WTC11 (cell line): ENCODE measurements around the gene PRUNE2. TPM values are rescaled to one million over a fixed set of nuclear protein-coding genes. Genes with fewer than 3 reads are reported as not detected.

Source experiments
- ATAC-seq: fragments of 200-7000 bp; cut with Tn5 transposase; 2 replicates; pipeline ENCODE4 v1.10.0; 2021; ENCODE audit warnings: mild to moderate bottlenecking, moderate library complexity
- CTCF ChIA-PET: fragments of 300-600 bp; sonication (Branson Sonifier 250); formaldehyde crosslinking; loops from one replicate; lab custom pipeline; 2021; ENCODE audit warnings: antibody characterized with exemption; lab: Charles Lee
- POLR2A ChIA-PET: fragments of 350-600 bp; sonication (Branson Sonifier 250); formaldehyde crosslinking; loops from one replicate; lab custom pipeline; 2021; ENCODE audit warnings: antibody characterized with exemption; lab: Charles Lee
- DNase-seq: peaks from one replicate; pipeline ENCODE4 v3.0.0; 2021; ENCODE audit warnings: low spot score
- H3K27ac Mint-ChIP-seq: 2 replicates; pipeline ENCODE4 v1.8.0; 2021; ENCODE audit warnings: mixed read lengths
- H3K27me3 Mint-ChIP-seq: 2 replicates; pipeline ENCODE4 v1.8.0; 2021; ENCODE audit warnings: low read depth, mild to moderate bottlenecking, moderate library complexity, mixed read lengths
- H3K36me3 Mint-ChIP-seq: 2 replicates; pipeline ENCODE4 v1.8.0; 2021; ENCODE audit warnings: mixed read lengths
- H3K4me1 Mint-ChIP-seq: 2 replicates; pipeline ENCODE4 v1.8.0; 2022; ENCODE audit warnings: mixed read lengths
- H3K4me3 Mint-ChIP-seq: 2 replicates; pipeline ENCODE4 v1.8.0; 2021; ENCODE audit warnings: mild to moderate bottlenecking, moderate library complexity, mixed read lengths
- H3K9me3 Mint-ChIP-seq: 2 replicates; pipeline ENCODE4 v1.8.0; 2021; ENCODE audit warnings: mixed read lengths
- ATF1 ChIP-seq: sonication (generic); formaldehyde crosslinking; IDR thresholded peaks from 2 replicates; pipeline ENCODE4 v1.8.1; 2023; ENCODE audit warnings: mild to moderate bottlenecking, moderate library complexity, missing genetic modification reagents
- ESRRA ChIP-seq: sonication (generic); formaldehyde crosslinking; IDR thresholded peaks from 2 replicates; pipeline ENCODE4 v1.8.1; 2022; ENCODE audit warnings: mild to moderate bottlenecking, missing genetic modification reagents, borderline replicate concordance
- ETV6 ChIP-seq: sonication (generic); formaldehyde crosslinking; IDR thresholded peaks from 2 replicates; pipeline ENCODE4 v1.8.1; 2022; ENCODE audit warnings: mild to moderate bottlenecking, missing genetic modification reagents
- JUN ChIP-seq: sonication (generic); formaldehyde crosslinking; IDR thresholded peaks from 2 replicates; pipeline ENCODE4 v1.8.0; 2023; ENCODE audit warnings: mild to moderate bottlenecking, missing genetic modification reagents
- KAT7 ChIP-seq: sonication (generic); formaldehyde crosslinking; IDR thresholded peaks from 2 replicates; pipeline ENCODE4 v1.8.1; 2023; ENCODE audit warnings: missing genetic modification reagents, mild to moderate bottlenecking, borderline replicate concordance
- MXD4 ChIP-seq: fragments of 250-450 bp; sonication (Bioruptor Pico); IDR thresholded peaks from 2 replicates; pipeline ENCODE4 v1.8.0; 2021; ENCODE audit warnings: mild to moderate bottlenecking, moderate library complexity, borderline replicate concordance
- NFATC4 ChIP-seq: fragments of 250-450 bp; sonication (Bioruptor Pico); IDR thresholded peaks from 2 replicates; pipeline ENCODE4 v1.9.0; 2021; ENCODE audit warnings: mild to moderate bottlenecking
- TEAD1 ChIP-seq: sonication (generic); formaldehyde crosslinking; IDR thresholded peaks from 2 replicates; pipeline ENCODE4 v1.8.0; 2022; ENCODE audit warnings: mild to moderate bottlenecking, missing genetic modification reagents
- TEAD4 ChIP-seq: sonication (generic); formaldehyde crosslinking; IDR thresholded peaks from 2 replicates; pipeline ENCODE4 v1.8.0; 2022; ENCODE audit warnings: mild to moderate bottlenecking, missing genetic modification reagents
- ZNF219 ChIP-seq: sonication (generic); formaldehyde crosslinking; IDR thresholded peaks from 2 replicates; pipeline ENCODE4 v1.8.0; 2023; ENCODE audit warnings: missing genetic modification reagents, mild to moderate bottlenecking, borderline replicate concordance
- ZNF416 ChIP-seq: fragments of 250-450 bp; sonication (Bioruptor Pico); IDR thresholded peaks from 2 replicates; pipeline ENCODE4 v1.9.0; 2021; ENCODE audit warnings: mild to moderate bottlenecking, inconsistent platforms
- total RNA-seq: library from RNA; stranded (reverse); gene quantifications from 3 replicates; pipeline ENCODE4 v1.2.3, GENCODE V29; 2021
- TF ChIP-seq, protein P1 (sequence below): sonication (generic); formaldehyde crosslinking; IDR thresholded peaks from 2 replicates; pipeline ENCODE4 v1.8.1; 2023; ENCODE audit warnings: mild to moderate bottlenecking, missing genetic modification reagents
- TF ChIP-seq, protein P2 (sequence below): sonication (generic); formaldehyde crosslinking; IDR thresholded peaks from 2 replicates; pipeline ENCODE4 v1.8.1; 2022; ENCODE audit warnings: low read depth, missing genetic modification reagents, borderline replicate concordance
- TF ChIP-seq, protein P3 (sequence below): sonication (generic); formaldehyde crosslinking; conservative IDR thresholded peaks from 2 replicates; pipeline ENCODE4 v1.8.1; 2022; ENCODE audit warnings: mild to moderate bottlenecking, missing genetic modification reagents
- TF ChIP-seq, protein P4 (sequence below): sonication (generic); formaldehyde crosslinking; IDR thresholded peaks from 2 replicates; pipeline ENCODE4 v1.8.0; 2022; ENCODE audit warnings: mild to moderate bottlenecking, missing genetic modification reagents
- TF ChIP-seq, protein P5 (sequence below): sonication (generic); formaldehyde crosslinking; IDR thresholded peaks from 2 replicates; pipeline ENCODE4 v1.8.1; 2023; ENCODE audit warnings: mild to moderate bottlenecking, moderate library complexity, missing genetic modification reagents
- TF ChIP-seq, protein P6 (sequence below): fragments of 200-600 bp; IDR thresholded peaks from 2 replicates; pipeline ENCODE4 v1.8.0; 2022; ENCODE audit warnings: antibody characterized with exemption

Gene PRUNE2
- total RNA-seq, 1 experiment from 2014 or later, result 13.1 TPM

DNA sequence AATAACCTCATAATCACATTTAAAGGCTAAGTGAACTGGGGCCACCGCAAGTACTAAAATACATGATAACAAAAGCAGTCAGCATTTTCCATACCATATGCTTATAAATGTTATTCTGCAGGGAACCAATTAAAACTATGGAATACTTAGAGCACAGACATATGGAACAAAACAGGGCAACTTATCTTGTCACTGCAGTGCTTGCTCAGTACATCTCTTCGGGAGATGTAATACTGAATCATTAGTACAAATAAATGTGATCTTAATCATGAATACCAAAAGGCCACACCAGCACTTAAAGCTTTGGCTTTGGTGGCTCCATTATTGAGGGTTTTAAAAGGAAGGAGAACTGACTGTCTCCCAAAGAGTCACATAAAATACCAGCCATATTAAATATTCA is 32.1 kb downstream of the PRUNE2 start:
- Mint-ChIP-seq H3K36me3 (no peaks in the 10 kb centered on the region), H3K27ac (peak overlapping the region; percentile 92)
- POLR2A ChIA-PET, result no interaction called here

DNA sequence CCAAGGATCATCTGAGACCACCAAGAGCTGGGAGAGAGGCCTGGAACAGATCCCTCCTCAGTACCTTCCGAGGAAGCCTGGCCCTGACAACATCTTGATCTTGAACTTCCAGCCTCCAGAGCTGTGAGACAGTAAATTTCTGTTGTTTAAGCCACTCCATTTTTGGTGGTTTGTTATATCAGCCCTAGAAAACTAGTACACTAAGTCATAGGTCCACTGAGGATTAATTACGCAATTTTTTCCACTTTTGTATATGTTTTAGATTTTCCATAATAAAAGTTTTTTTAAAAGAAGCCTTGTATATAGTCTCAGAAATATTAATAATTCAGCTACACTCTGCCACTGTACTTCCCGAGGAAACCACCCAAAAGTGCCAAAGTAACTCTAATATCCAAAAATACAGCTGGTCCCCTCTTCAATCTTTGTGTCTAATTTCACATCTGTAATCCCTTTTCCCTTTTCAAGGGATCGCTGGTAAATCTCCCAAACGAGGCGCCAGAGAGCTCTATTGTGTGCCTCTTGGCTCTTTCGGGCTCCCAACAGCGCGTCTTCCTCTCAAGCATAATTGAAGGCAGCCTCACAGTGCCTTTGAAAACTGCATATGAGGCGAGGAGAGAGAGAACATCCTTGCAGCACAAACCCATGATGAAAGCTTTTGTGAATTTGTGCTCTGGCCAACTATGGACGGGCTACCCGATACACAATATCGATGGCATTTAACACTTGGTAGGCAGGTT is 32.7 kb downstream of the PRUNE2 start:
- H3K4me3 Mint-ChIP-seq, result peak overlapping the region; percentile 36

More for the DNA sequence above, 32.1 kb downstream of the PRUNE2 start:
- TF ChIP-seq, protein P1, sequence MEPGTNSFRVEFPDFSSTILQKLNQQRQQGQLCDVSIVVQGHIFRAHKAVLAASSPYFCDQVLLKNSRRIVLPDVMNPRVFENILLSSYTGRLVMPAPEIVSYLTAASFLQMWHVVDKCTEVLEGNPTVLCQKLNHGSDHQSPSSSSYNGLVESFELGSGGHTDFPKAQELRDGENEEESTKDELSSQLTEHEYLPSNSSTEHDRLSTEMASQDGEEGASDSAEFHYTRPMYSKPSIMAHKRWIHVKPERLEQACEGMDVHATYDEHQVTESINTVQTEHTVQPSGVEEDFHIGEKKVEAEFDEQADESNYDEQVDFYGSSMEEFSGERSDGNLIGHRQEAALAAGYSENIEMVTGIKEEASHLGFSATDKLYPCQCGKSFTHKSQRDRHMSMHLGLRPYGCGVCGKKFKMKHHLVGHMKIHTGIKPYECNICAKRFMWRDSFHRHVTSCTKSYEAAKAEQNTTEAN (CRISPR knock-in tag), result no peak
- TF ChIP-seq TEAD4 (CRISPR knock-in tag) (no peak), ATF1 (no peak), NFATC4 (CRISPR knock-in tag) (no peak), ZNF416 (CRISPR knock-in tag) (no peak), ESRRA (CRISPR knock-in tag) (no peak), ZNF219 (CRISPR knock-in tag) (no peak), JUN (CRISPR knock-in tag) (no peak), KAT7 (no peak)
- TF ChIP-seq, protein P2, sequence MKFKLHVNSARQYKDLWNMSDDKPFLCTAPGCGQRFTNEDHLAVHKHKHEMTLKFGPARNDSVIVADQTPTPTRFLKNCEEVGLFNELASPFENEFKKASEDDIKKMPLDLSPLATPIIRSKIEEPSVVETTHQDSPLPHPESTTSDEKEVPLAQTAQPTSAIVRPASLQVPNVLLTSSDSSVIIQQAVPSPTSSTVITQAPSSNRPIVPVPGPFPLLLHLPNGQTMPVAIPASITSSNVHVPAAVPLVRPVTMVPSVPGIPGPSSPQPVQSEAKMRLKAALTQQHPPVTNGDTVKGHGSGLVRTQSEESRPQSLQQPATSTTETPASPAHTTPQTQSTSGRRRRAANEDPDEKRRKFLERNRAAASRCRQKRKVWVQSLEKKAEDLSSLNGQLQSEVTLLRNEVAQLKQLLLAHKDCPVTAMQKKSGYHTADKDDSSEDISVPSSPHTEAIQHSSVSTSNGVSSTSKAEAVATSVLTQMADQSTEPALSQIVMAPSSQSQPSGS (CRISPR knock-in tag), result no peak
- TF ChIP-seq, protein P3, sequence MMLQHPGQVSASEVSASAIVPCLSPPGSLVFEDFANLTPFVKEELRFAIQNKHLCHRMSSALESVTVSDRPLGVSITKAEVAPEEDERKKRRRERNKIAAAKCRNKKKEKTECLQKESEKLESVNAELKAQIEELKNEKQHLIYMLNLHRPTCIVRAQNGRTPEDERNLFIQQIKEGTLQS (CRISPR knock-in tag), result no peak
- TF ChIP-seq, protein P4, sequence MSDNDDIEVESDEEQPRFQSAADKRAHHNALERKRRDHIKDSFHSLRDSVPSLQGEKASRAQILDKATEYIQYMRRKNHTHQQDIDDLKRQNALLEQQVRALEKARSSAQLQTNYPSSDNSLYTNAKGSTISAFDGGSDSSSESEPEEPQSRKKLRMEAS, result no peak
- TF ChIP-seq, protein P5, sequence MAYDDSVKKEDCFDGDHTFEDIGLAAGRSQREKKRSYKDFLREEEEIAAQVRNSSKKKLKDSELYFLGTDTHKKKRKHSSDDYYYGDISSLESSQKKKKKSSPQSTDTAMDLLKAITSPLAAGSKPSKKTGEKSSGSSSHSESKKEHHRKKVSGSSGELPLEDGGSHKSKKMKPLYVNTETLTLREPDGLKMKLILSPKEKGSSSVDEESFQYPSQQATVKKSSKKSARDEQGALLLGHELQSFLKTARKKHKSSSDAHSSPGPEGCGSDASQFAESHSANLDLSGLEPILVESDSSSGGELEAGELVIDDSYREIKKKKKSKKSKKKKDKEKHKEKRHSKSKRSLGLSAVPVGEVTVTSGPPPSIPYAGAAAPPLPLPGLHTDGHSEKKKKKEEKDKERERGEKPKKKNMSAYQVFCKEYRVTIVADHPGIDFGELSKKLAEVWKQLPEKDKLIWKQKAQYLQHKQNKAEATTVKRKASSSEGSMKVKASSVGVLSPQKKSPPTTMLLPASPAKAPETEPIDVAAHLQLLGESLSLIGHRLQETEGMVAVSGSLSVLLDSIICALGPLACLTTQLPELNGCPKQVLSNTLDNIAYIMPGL, result no peak
- no peak for ATAC-seq
- Mint-ChIP-seq H3K27me3 (no peaks in the 10 kb centered on the region; the same call in 1 of the 2 replicates), H3K4me1 (peaks cover 35% of the 10 kb centered on the region), H3K9me3 (no peaks in the 10 kb centered on the region), H3K4me3 (peak overlapping the region; percentile 36; the same call in 1 of the 2 replicates)
- CTCF ChIA-PET, result interaction anchor here (0.5 to 1.6 kb wide), 6 partner anchors 13 to 123 kb away, joined by 3 to 7 read pairs (median 3); no protein-coding TSS in a partner anchor
- DNase-seq, result no peak

More for the DNA sequence above, 32.7 kb downstream of the PRUNE2 start:
- POLR2A ChIA-PET, result no interaction called here
- DNase-seq (peak; percentile 48), ATAC-seq (peak; percentile 96)
- no peaks in the 10 kb centered on the region for H3K36me3 Mint-ChIP-seq
- peaks cover 39% of the 10 kb centered on the region for H3K4me1 Mint-ChIP-seq
- no peak for TF ChIP-seq MXD4 (CRISPR knock-in tag)
- TF ChIP-seq TEAD1, result 0 out of 2 replicates have a peak, but pooled peaks have one; percentile 21
- TF ChIP-seq ETV6 (CRISPR knock-in tag), result peak; percentile 63; the same call in 1 of the 2 replicates
- TF ChIP-seq, protein P6, sequence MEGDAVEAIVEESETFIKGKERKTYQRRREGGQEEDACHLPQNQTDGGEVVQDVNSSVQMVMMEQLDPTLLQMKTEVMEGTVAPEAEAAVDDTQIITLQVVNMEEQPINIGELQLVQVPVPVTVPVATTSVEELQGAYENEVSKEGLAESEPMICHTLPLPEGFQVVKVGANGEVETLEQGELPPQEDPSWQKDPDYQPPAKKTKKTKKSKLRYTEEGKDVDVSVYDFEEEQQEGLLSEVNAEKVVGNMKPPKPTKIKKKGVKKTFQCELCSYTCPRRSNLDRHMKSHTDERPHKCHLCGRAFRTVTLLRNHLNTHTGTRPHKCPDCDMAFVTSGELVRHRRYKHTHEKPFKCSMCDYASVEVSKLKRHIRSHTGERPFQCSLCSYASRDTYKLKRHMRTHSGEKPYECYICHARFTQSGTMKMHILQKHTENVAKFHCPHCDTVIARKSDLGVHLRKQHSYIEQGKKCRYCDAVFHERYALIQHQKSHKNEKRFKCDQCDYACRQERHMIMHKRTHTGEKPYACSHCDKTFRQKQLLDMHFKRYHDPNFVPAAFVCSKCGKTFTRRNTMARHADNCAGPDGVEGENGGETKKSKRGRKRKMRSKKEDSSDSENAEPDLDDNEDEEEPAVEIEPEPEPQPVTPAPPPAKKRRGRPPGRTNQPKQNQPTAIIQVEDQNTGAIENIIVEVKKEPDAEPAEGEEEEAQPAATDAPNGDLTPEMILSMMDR, result no peak
- no peak for TF ChIP-seq NFATC4 (CRISPR knock-in tag)
- TF ChIP-seq, all 79 proteins: peak for 2
- peak overlapping the region; percentile 92 for H3K27ac Mint-ChIP-seq
- CTCF ChIA-PET, result interaction anchor here (0.5 to 1.6 kb wide), 8 partner anchors 14 to 304 kb away, joined by 3 to 7 read pairs (median 3); partner anchors contain the start of gene VPS13A
- H3K9me3 Mint-ChIP-seq, result no peaks in the 10 kb centered on the region
- H3K27me3 Mint-ChIP-seq, result no peaks in the 10 kb centered on the region; the same call in 1 of the 2 replicates
